K562 (cell line): ENCODE results near the gene KRTAP10-9. TPM values are rescaled to one million over a fixed set of nuclear protein-coding genes. Genes with fewer than 3 reads are reported as not detected.

Experiments
- ATAC-seq: fragments of 200-7000 bp; cut with Tn5 transposase; 3 replicates; pipeline ENCODE4 v1.9.1; 2020; ENCODE audit warnings: moderate library complexity
- BruUV-seq: library from RNA; stranded (reverse); fragments of 400-500 nt; replicated peaks from 2 replicates; lab custom pipeline; 2021; lab: Mats Ljungman, UMichigan
- CTCF ChIA-PET: fragments of 300-600 bp; formaldehyde crosslinking; extraction: SDS; loops from one replicate; lab custom pipeline; 2021; ENCODE audit warnings: low intra/inter-chr PET ratio; lab: Yijun Ruan, JAX
- POLR2A ChIA-PET: fragments of 300-600, 350-650 bp; sonication (Branson Sonifier 250); formaldehyde crosslinking; extraction: SDS; loops from one replicate; lab custom pipeline; 2021; ENCODE audit warnings: antibody characterized with exemption, inconsistent platforms; lab: Yijun Ruan, JAX
- DNase-seq, 4 experiments: peaks; one replicate each; pipeline versions ENCODE4 v3.0.0 to v3.0.0-alpha.2; 2011 to 2018; ENCODE audit warnings: low spot score in 3 of 4, mixed read lengths in 3 of 4; ENCODE audit errors: extremely low read depth in 1 of 4
- FAIRE-seq: peaks from 2 replicates; lab custom pipeline; 2011; peaks lifted over from hg19 to GRCh38; lab: Jason Lieb, UNC
- H2AFZ ChIP-seq: 2 replicates; pipeline ENCODE4 v1.6.0; 2011; ENCODE audit warnings: low read depth, low read length, control low read depth, inconsistent platforms
- H3K27ac ChIP-seq: fragments of 200-600 bp; 3 replicates; pipeline ENCODE4 v1.8.0; 2011; ENCODE audit warnings: low read depth, mild to moderate bottlenecking, control low read depth, inconsistent platforms, low read length, moderate library complexity, mixed read lengths; ENCODE audit errors: extremely low read depth
- H3K27me3 ChIP-seq, 2 experiments: fragments of 300-600 bp in 1 of 2; 2 replicates in 1 of 2; 3 replicates in 1 of 2; pipeline versions ENCODE4 v1.6.0 to v1.8.0; 2011; ENCODE audit warnings: inconsistent platforms in 2 of 2, low read length in 2 of 2, mild to moderate bottlenecking in 1 of 2, mixed read lengths in 1 of 2, moderate library complexity in 1 of 2; ENCODE audit not compliant: control insufficient read depth in 2 of 2, insufficient read depth in 2 of 2
- H3K36me3 ChIP-seq: fragments of 300-600 bp; 3 replicates; pipeline ENCODE4 v1.8.0; 2011; ENCODE audit warnings: mild to moderate bottlenecking, low read length, inconsistent platforms; ENCODE audit not compliant: control insufficient read depth, insufficient read depth
- H3K4me1 ChIP-seq, 2 experiments: fragments of 200-600 bp in 1 of 2; replicated peaks in 1 of 2; 2 replicates in 1 of 2; 3 replicates in 1 of 2; pipeline versions ENCODE4 v1.5.1 to v1.8.0; 2011; ENCODE audit warnings: inconsistent platforms in 2 of 2, low read length in 2 of 2, mild to moderate bottlenecking in 1 of 2, mixed read lengths in 1 of 2, moderate library complexity in 1 of 2; ENCODE audit not compliant: control insufficient read depth in 2 of 2, insufficient read depth in 2 of 2
- H3K4me2 ChIP-seq: 2 replicates; pipeline ENCODE4 v1.6.1; 2011; ENCODE audit warnings: low read length, control low read depth, inconsistent platforms, mixed read lengths; ENCODE audit not compliant: insufficient read depth
- H3K4me3 ChIP-seq: fragments of 200-600 bp; sonication (generic), shearing (Covaris generic); 2 replicates; pipeline ENCODE4 v1.5.1; 2016; ENCODE audit warnings: control low read depth, inconsistent platforms
- H3K79me2 ChIP-seq: fragments of 200-600 bp; 3 replicates; pipeline ENCODE4 v1.8.0; 2011; ENCODE audit warnings: low read length, inconsistent platforms; ENCODE audit not compliant: control insufficient read depth, insufficient read depth
- H3K9ac ChIP-seq, 2 experiments: 2 replicates each; pipeline versions ENCODE4 v1.6.0 to v1.6.1; 2011; ENCODE audit warnings: low read depth in 2 of 2, low read length in 2 of 2, control low read depth in 1 of 2, inconsistent platforms in 1 of 2, mild to moderate bottlenecking in 1 of 2, mixed read lengths in 1 of 2; ENCODE audit not compliant: insufficient read depth in 1 of 2
- H3K9me1 ChIP-seq: one replicate; pipeline ENCODE4 v1.6.0; 2011; ENCODE audit warnings: inconsistent platforms, mild to moderate bottlenecking, low read length, moderate library complexity; ENCODE audit not compliant: control insufficient read depth, insufficient read depth
- H3K9me3 ChIP-seq: replicated peaks from 2 replicates; pipeline ENCODE4 v1.5.1; 2011; ENCODE audit warnings: low read depth, low read length, inconsistent platforms; ENCODE audit not compliant: control insufficient read depth, insufficient read depth
- H4K20me1 ChIP-seq: replicated peaks from 2 replicates; pipeline ENCODE4 v1.6.1; 2011; ENCODE audit warnings: low read length, inconsistent platforms, mixed read lengths; ENCODE audit not compliant: control insufficient read depth, insufficient read depth
- ARID2 ChIP-seq: fragments of 450-650 bp; IDR thresholded peaks from 2 replicates; pipeline ENCODE4 v1.6.1; 2017; ENCODE audit warnings: antibody characterized with exemption, mild to moderate bottlenecking
- BRF1 ChIP-seq: IDR thresholded peaks from 3 replicates; pipeline ENCODE4 v1.6.1; 2011; ENCODE audit warnings: borderline replicate concordance, mild to moderate bottlenecking; ENCODE audit not compliant: insufficient read length; ENCODE audit errors: extremely low read depth
- EHMT2 ChIP-seq: fragments of 450-650 bp; IDR thresholded peaks from 2 replicates; pipeline ENCODE4 v1.6.1; 2018; ENCODE audit warnings: antibody characterized with exemption
- SMAD3 ChIP-seq: fragments of 450-650 bp; formaldehyde crosslinking; conservative IDR thresholded peaks from 2 replicates; pipeline ENCODE4 v1.4.0; 2020; ENCODE audit warnings: mild to moderate bottlenecking
- ZC3H4 ChIP-seq: sonication (generic); formaldehyde crosslinking; IDR thresholded peaks from 2 replicates; pipeline ENCODE4 v1.9.0; 2021; ENCODE audit warnings: missing genetic modification reagents, borderline replicate concordance
- in situ Hi-C: fragments of 300-500 bp; cut with MboI; formaldehyde crosslinking; loops from 4 replicates; pipeline ENCODE4 v1.15.0; 2018; ENCODE audit warnings: inconsistent platforms, mixed read lengths
- intact Hi-C: fragments of 100-400 bp; cut with micrococcal nuclease; formaldehyde crosslinking; loops from 2 replicates; pipeline ENCODE4 v1.14.2; 2022
- polyA plus RNA-seq, 8 experiments: library from polyadenylated mRNA; depleted of rRNA in 4 of 8; stranded (reverse) in 5 of 8; unstranded in 3 of 8; fragments of >200 nt; fragmentation: Nextera tagmentation in 2 of 8; fragmentation: Illumina TruSeq in 1 of 8; extraction: Ambion mirVana in 2 of 8; extraction: Trizol in 1 of 8; gene quantifications; 2 replicates each; pipeline versions ENCODE4 v1.2.1 to v1.2.3, GENCODE V29; 2011 to 2014; ENCODE audit warnings: inconsistent platforms in 1 of 8, missing spikeins in 1 of 8
- total RNA-seq, 7 experiments: library from RNA; depleted of rRNA in 6 of 7; stranded (reverse); fragments of >200 nt in 6 of 7; fragmentation: Illumina TruSeq in 2 of 7; extraction: Trizol in 2 of 7; gene quantifications; 2 replicates each; pipeline versions ENCODE4 v1.2.1 to v1.2.3, GENCODE V29; 2011 to 2021; ENCODE audit warnings: low replicate concordance in 1 of 7
- TF ChIP-seq, protein P1 (sequence below): fragments of 450-650 bp; IDR thresholded peaks from 2 replicates; pipeline ENCODE4 v1.7.0; 2016; ENCODE audit warnings: borderline replicate concordance
- TF ChIP-seq, protein P2 (sequence below): fragments of 250-450 bp; sonication (Bioruptor Pico); IDR thresholded peaks from 2 replicates; pipeline ENCODE4 v1.5.0; 2021
- TF ChIP-seq, protein P3 (sequence below): fragments of 450-650 bp; IDR thresholded peaks from 2 replicates; pipeline ENCODE4 v1.6.1; 2016; ENCODE audit warnings: borderline replicate concordance

Gene KRTAP10-9
- total and polyA plus RNA-seq, 9 of the 15 experiments (the other 6 are each of a cell fraction or from before 2014, with no cell fraction given): not detected

DNA sequence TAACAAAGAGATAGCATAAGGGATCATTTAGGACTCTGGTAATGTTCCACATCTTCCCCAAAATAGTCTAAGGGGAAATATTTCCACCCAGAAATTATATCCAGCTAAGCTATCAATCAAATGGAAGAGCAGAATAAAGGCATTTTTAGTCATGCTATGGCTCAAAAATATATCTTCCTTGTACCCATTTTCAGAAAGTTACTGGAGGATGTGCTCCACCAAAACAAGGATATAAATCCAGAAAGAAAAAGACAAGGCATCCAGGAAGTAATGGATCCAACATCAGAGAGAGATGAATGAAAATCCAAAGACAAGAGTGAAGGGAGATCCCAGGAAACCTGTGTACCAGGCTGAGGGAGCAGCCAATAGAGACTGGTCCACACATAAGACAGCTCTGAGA, 17.7 kb upstream of the KRTAP10-9 start:
- intact Hi-C loops: no loop called here
- in situ Hi-C loops: no loop called here

More for the DNA sequence above, 17.7 kb upstream of the KRTAP10-9 start:
- H3K4me3 ChIP-seq: no peak overlapping the region
- H4K20me1 ChIP-seq: no peaks in the 10 kb centered on the region
- TF ChIP-seq ARID2 (no peak), BRF1 (no peak), SMAD3 (no peak), ZC3H4 (CRISPR knock-in tag) (no peak), EHMT2 (no peak)
- TF ChIP-seq, protein P1, sequence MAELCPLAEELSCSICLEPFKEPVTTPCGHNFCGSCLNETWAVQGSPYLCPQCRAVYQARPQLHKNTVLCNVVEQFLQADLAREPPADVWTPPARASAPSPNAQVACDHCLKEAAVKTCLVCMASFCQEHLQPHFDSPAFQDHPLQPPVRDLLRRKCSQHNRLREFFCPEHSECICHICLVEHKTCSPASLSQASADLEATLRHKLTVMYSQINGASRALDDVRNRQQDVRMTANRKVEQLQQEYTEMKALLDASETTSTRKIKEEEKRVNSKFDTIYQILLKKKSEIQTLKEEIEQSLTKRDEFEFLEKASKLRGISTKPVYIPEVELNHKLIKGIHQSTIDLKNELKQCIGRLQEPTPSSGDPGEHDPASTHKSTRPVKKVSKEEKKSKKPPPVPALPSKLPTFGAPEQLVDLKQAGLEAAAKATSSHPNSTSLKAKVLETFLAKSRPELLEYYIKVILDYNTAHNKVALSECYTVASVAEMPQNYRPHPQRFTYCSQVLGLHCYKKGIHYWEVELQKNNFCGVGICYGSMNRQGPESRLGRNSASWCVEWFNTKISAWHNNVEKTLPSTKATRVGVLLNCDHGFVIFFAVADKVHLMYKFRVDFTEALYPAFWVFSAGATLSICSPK: no peak
- TF ChIP-seq, protein P2, sequence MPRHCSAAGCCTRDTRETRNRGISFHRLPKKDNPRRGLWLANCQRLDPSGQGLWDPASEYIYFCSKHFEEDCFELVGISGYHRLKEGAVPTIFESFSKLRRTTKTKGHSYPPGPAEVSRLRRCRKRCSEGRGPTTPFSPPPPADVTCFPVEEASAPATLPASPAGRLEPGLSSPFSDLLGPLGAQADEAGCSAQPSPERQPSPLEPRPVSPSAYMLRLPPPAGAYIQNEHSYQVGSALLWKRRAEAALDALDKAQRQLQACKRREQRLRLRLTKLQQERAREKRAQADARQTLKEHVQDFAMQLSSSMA (CRISPR knock-in tag): no peak
- TF ChIP-seq, protein P3, sequence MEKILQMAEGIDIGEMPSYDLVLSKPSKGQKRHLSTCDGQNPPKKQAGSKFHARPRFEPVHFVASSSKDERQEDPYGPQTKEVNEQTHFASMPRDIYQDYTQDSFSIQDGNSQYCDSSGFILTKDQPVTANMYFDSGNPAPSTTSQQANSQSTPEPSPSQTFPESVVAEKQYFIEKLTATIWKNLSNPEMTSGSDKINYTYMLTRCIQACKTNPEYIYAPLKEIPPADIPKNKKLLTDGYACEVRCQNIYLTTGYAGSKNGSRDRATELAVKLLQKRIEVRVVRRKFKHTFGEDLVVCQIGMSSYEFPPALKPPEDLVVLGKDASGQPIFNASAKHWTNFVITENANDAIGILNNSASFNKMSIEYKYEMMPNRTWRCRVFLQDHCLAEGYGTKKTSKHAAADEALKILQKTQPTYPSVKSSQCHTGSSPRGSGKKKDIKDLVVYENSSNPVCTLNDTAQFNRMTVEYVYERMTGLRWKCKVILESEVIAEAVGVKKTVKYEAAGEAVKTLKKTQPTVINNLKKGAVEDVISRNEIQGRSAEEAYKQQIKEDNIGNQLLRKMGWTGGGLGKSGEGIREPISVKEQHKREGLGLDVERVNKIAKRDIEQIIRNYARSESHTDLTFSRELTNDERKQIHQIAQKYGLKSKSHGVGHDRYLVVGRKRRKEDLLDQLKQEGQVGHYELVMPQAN: no peak
- H3K9me3 ChIP-seq: no peaks in the 10 kb centered on the region; the same call in none of the 2 replicates
- ChIA-PET POLR2A (interaction anchor here (0.9 kb wide), 1 partner anchor 27 kb away, joined by 3 read pairs; no protein-coding TSS in a partner anchor), CTCF (no interaction called here)
- H3K9me1 ChIP-seq: peaks cover under 1% of the 10 kb centered on the region
- peaks cover 3 to 15% of the 10 kb centered on the region in 2 experiments; a peak in 4 of 5 replicates for H3K27me3 ChIP-seq
- no peak for DNase-seq
- no peak for FAIRE-seq
- ATAC-seq: no peak
- no peak overlapping the region for H3K27ac ChIP-seq
- no peak overlapping the region for H2AFZ ChIP-seq
- peaks cover 0 to 5% of the 10 kb centered on the region in 2 experiments; a peak in 1 of 5 replicates for H3K4me1 ChIP-seq
- no peaks in the 10 kb centered on the region for H3K36me3 ChIP-seq
- no peak overlapping the region for H3K4me2 ChIP-seq
- no peak overlapping the region for H3K9ac ChIP-seq
- H3K79me2 ChIP-seq: no peaks in the 10 kb centered on the region
- no TSS peak for BruUV-seq
